NCI-H82 (cell line): ENCODE measurements around the gene TCEAL3.
"Not testable (repeated sequence)": the region's sequence is repeated elsewhere in the genome, so short reads cannot be mapped to it uniquely, and the experiment has no call there.

Source experiments
- DNase-seq: peaks from one replicate; lab custom pipeline; 2025; lab: John Stamatoyannopoulos, UW

TCEAL3 gene

GRCh38 chrX:103607364-103608305 is at the start of gene TCEAL3:
TCEAL3 (plus strand) TSS chrX:103607963; CDS start chrX:103609065, 1,102 bp downstream.
- peak; percentile 66 for DNase-seq

GRCh38 chrX:103560256-103560655 is 47.5 kb upstream of the TCEAL3 start:
- DNase-seq: no peak

GRCh38 chrX:103562801-103563200 is 45.0 kb upstream of the TCEAL3 start:
- DNase-seq: no peak

- no peak for DNase-seq
These were observed 42.6 kb upstream of the TCEAL3 start for GRCh38 chrX:103565197-103565596.

GRCh38 chrX:103565752-103566151 is 42.0 kb upstream of the TCEAL3 start:
- no peak for DNase-seq

- DNase-seq: no peak
These were observed 36.6 kb upstream of the TCEAL3 start for GRCh38 chrX:103571121-103571520.

- DNase-seq: no peak
These were observed 36.0 kb upstream of the TCEAL3 start for GRCh38 chrX:103571726-103572125.

GRCh38 chrX:103573202-103573601 is 34.6 kb upstream of the TCEAL3 start:
- peak; percentile 26 for DNase-seq

GRCh38 chrX:103584596-103584995 is 23.2 kb upstream of the TCEAL3 start:
- no peak for DNase-seq

- DNase-seq: peak; percentile 68
These were observed 22.1 kb upstream of the TCEAL3 start, which contains the start of gene TCEAL4 for GRCh38 chrX:103585411-103586313. TCEAL4 (plus strand) TSS chrX:103585515; CDS start chrX:103586676, 1,161 bp downstream.

GRCh38 chrX:103586314-103586646 is 21.5 kb upstream of the TCEAL3 start:
- DNase-seq: no peak

- DNase-seq: no peak
These were observed 21.1 kb upstream of the TCEAL3 start for GRCh38 chrX:103586659-103587058.

- not testable (repeated sequence) for DNase-seq
These were observed 15.5 kb upstream of the TCEAL3 start for GRCh38 chrX:103592295-103592694.

GRCh38 chrX:103595202-103595601 is 12.6 kb upstream of the TCEAL3 start:
- not testable (repeated sequence) for DNase-seq

- DNase-seq: no peak
These were observed 672 bp downstream of the TCEAL3 start for GRCh38 chrX:103608306-103608963.

GRCh38 chrX:103610282-103610681 is 2.5 kb downstream of the TCEAL3 start:
- no peak for DNase-seq

- DNase-seq: no peak
These were observed 5.7 kb downstream of the TCEAL3 start for GRCh38 chrX:103613362-103613890.

GRCh38 chrX:103614999-103615398 is 7.2 kb downstream of the TCEAL3 start:
- no peak for DNase-seq

GRCh38 chrX:103615781-103616371 is 8.1 kb downstream of the TCEAL3 start:
- DNase-seq: no peak

- DNase-seq: no peak
These were observed 9.0 kb downstream of the TCEAL3 start for GRCh38 chrX:103616676-103617186.

- no peak for DNase-seq
These were observed 16.3 kb downstream of the TCEAL3 start for GRCh38 chrX:103624111-103624510.
